K562 (cell line): ENCODE data around the gene PCCB. TPM values are rescaled to one million over a fixed set of nuclear protein-coding genes. Genes with fewer than 3 reads are reported as not detected.

ENCODE experiments used
- CEBPZ ChIP-seq: fragments of 150-350 bp; IDR thresholded peaks from 2 replicates; pipeline ENCODE4 v1.6.1; 2014; ENCODE audit warnings: low read depth, mild to moderate bottlenecking, low read length, borderline replicate concordance
- CREB3 ChIP-seq: fragments of 450-650 bp; conservative IDR thresholded peaks from 2 replicates; pipeline ENCODE4 v1.6.1; 2016; ENCODE audit warnings: missing genetic modification characterization, low read depth, mild to moderate bottlenecking, missing compliant biosample characterization, moderate library complexity
- E2F6 ChIP-seq, 2 experiments: IDR thresholded peaks; 2 replicates each; pipeline ENCODE4 v1.6.1; 2011; ENCODE audit warnings: borderline replicate concordance in 1 of 2, control low read depth in 1 of 2, low read depth in 1 of 2, low read length in 1 of 2, mild to moderate bottlenecking in 1 of 2, mixed read lengths in 1 of 2, moderate library complexity in 1 of 2; ENCODE audit not compliant: insufficient read depth in 1 of 2, insufficient read length in 1 of 2, poor library complexity in 1 of 2, severe bottlenecking in 1 of 2; ENCODE audit errors: extremely low read depth in 1 of 2
- HDAC6 ChIP-seq: IDR thresholded peaks from 2 replicates; pipeline ENCODE4 v1.6.1; 2012; ENCODE audit warnings: low read depth, mild to moderate bottlenecking, control low read depth, inconsistent platforms, low read length, moderate library complexity
- IFI16 ChIP-seq: fragments of 250-450 bp; sonication (Bioruptor Pico); IDR thresholded peaks from 2 replicates; pipeline ENCODE4 v2.1.2; 2022; ENCODE audit warnings: mild to moderate bottlenecking, inconsistent platforms
- LCOR ChIP-seq: sonication (generic); formaldehyde crosslinking; IDR thresholded peaks from 2 replicates; pipeline ENCODE4 v1.8.0; 2022; ENCODE audit warnings: mild to moderate bottlenecking, missing genetic modification reagents
- MBD1 ChIP-seq: fragments of 250-450 bp; sonication (Bioruptor Pico); IDR thresholded peaks from 2 replicates; pipeline ENCODE4 v1.8.0; 2022; ENCODE audit warnings: inconsistent platforms
- POLR2AphosphoS2 ChIP-seq: IDR thresholded peaks from 2 replicates; pipeline ENCODE4 v1.6.1; 2012; ENCODE audit warnings: low read length, improper control_type of control experiment
- RFX5 ChIP-seq: IDR thresholded peaks from 2 replicates; pipeline ENCODE4 v1.6.1; 2011; ENCODE audit warnings: low read depth, mild to moderate bottlenecking, improper control_type of control experiment, low read length
- SAFB2 ChIP-seq: fragments of 200-400 bp; formaldehyde crosslinking; IDR thresholded peaks from 2 replicates; pipeline ENCODE4 v1.6.1; 2018; ENCODE audit warnings: borderline replicate concordance, low read length, low read depth, moderate library complexity; ENCODE audit not compliant: severe bottlenecking
- SMAD3 ChIP-seq: fragments of 450-650 bp; formaldehyde crosslinking; conservative IDR thresholded peaks from 2 replicates; pipeline ENCODE4 v1.4.0; 2020; ENCODE audit warnings: mild to moderate bottlenecking
- SPI1 ChIP-seq: IDR thresholded peaks from 2 replicates; pipeline ENCODE4 v1.6.1; 2011; ENCODE audit warnings: low read depth, low read length, control low read depth, borderline replicate concordance
- TARDBP ChIP-seq: fragments of 450-650 bp; IDR thresholded peaks from 2 replicates; pipeline ENCODE4 v1.6.1; 2016
- TFAM ChIP-seq: fragments of 250-450 bp; sonication (Bioruptor Pico); conservative IDR thresholded peaks from 2 replicates; pipeline ENCODE4 v1.5.0; 2021; ENCODE audit warnings: mild to moderate bottlenecking, moderate library complexity
- ZBTB5 ChIP-seq: fragments of 450-650 bp; IDR thresholded peaks from 2 replicates; pipeline ENCODE4 v1.6.1; 2017; ENCODE audit warnings: antibody characterized with exemption
- ZNF507 ChIP-seq: conservative IDR thresholded peaks from 2 replicates; pipeline ENCODE4 v1.6.1; 2017; ENCODE audit warnings: missing genetic modification characterization, missing compliant biosample characterization
- polyA plus RNA-seq, 8 experiments: library from polyadenylated mRNA; depleted of rRNA in 4 of 8; stranded (reverse) in 5 of 8; unstranded in 3 of 8; fragments of >200 nt; fragmentation: Nextera tagmentation in 2 of 8; fragmentation: Illumina TruSeq in 1 of 8; extraction: Ambion mirVana in 2 of 8; extraction: Trizol in 1 of 8; gene quantifications; 2 replicates each; pipeline versions ENCODE4 v1.2.1 to v1.2.3, GENCODE V29; 2011 to 2014; ENCODE audit warnings: inconsistent platforms in 1 of 8, missing spikeins in 1 of 8
- total RNA-seq, 7 experiments: library from RNA; depleted of rRNA in 6 of 7; stranded (reverse); fragments of >200 nt in 6 of 7; fragmentation: Illumina TruSeq in 2 of 7; extraction: Trizol in 2 of 7; gene quantifications; 2 replicates each; pipeline versions ENCODE4 v1.2.1 to v1.2.3, GENCODE V29; 2011 to 2021; ENCODE audit warnings: low replicate concordance in 1 of 7
- TF ChIP-seq, protein P1 (sequence below): fragments of 250-450 bp; sonication (Bioruptor Pico); IDR thresholded peaks from 2 replicates; pipeline ENCODE4 v1.5.0; 2020; ENCODE audit warnings: mild to moderate bottlenecking

PCCB gene
- total and polyA plus RNA-seq, 9 of the 15 experiments (the other 6 are each of a cell fraction or from before 2014, with no cell fraction given) = 69.5 to 173 (median 92.8) TPM

GRCh38 chr3:136250903-136251460 is 842 bp downstream of the PCCB start (continued):
- TF ChIP-seq ZBTB5 (no peak), POLR2AphosphoS2 (no peak), SAFB2 (no peak), CREB3 (tag) (peak; percentile 72; the same call in 1 of the 2 replicates), IFI16 (CRISPR knock-in tag) (no peak), HDAC6 (no peak), MBD1 (CRISPR knock-in tag) (no peak), TARDBP (no peak), SPI1 (no peak), CEBPZ (no peak), SMAD3 (CRISPR knock-in tag) (0 out of 2 replicates have a peak, but pooled peaks have one; percentile 46), RFX5 (no peak), E2F6 (IDR thresholded peaks at IDR 0.05; ENCODE audit: borderline replicate concordance in 1 of 2, extremely low read depth in 1 of 2, insufficient read depth in 1 of 2, insufficient read length in 1 of 2, low read depth in 1 of 2, low read length in 1 of 2, poor library complexity in 1 of 2, severe bottlenecking in 1 of 2) (peak; percentile 96 to 98), ZNF507 (tag) (no peak), LCOR (CRISPR knock-in tag) (peak; percentile 84), TFAM (CRISPR knock-in tag) (no peak)
- TF ChIP-seq, protein P1, sequence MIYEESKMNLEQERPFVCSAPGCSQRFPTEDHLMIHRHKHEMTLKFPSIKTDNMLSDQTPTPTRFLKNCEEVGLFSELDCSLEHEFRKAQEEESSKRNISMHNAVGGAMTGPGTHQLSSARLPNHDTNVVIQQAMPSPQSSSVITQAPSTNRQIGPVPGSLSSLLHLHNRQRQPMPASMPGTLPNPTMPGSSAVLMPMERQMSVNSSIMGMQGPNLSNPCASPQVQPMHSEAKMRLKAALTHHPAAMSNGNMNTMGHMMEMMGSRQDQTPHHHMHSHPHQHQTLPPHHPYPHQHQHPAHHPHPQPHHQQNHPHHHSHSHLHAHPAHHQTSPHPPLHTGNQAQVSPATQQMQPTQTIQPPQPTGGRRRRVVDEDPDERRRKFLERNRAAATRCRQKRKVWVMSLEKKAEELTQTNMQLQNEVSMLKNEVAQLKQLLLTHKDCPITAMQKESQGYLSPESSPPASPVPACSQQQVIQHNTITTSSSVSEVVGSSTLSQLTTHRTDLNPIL (CRISPR knock-in tag) = no peak
